ENCODE measurements around the gene SLC12A9.
"Not testable (repeated sequence)": the region's sequence is repeated elsewhere in the genome, so short reads cannot be mapped to it uniquely, and the experiment has no call there.

SLC12A9 gene

GRCh38 chr7:100852048-100852872 is at the start of gene SLC12A9:
TSS of gene SLC12A9 (plus strand) at chr7:100852713. CDS start at chr7:100854198, 1,485 bp downstream.
- FAIRE-seq: peak; percentile 57

DNA sequence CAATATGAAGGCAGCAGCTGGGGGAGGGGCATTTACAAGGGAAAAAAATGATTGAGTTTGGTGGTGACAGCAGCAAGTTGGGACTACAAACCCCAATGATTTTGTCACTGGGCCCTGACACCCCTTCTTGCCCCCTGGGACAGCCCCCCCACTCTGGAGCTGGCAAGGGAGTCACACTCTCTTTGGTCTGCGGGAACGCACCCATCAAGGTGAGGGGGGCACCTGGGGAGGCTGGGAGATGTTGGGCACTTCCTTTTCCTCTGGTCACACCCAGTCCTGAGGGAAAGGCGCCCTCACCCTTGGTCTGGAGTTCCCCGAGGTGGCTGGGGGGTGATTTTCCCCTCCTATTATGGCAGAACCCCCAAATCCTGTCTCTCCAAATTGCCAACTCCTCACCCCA is 49.6 kb upstream of the SLC12A9 start:
- no peak for FAIRE-seq

GRCh38 chr7:100803398-100804161 is 48.9 kb upstream of the SLC12A9 start:
- no peak for FAIRE-seq

- FAIRE-seq: no peak
Measured at GRCh38 chr7:100804681-100805431, 47.7 kb upstream of the SLC12A9 start.

- FAIRE-seq: no peak
Measured at GRCh38 chr7:100806276-100806675, 46.2 kb upstream of the SLC12A9 start.

GRCh38 chr7:100806883-100807282 is 45.6 kb upstream of the SLC12A9 start:
- not testable (repeated sequence) for FAIRE-seq

DNA sequence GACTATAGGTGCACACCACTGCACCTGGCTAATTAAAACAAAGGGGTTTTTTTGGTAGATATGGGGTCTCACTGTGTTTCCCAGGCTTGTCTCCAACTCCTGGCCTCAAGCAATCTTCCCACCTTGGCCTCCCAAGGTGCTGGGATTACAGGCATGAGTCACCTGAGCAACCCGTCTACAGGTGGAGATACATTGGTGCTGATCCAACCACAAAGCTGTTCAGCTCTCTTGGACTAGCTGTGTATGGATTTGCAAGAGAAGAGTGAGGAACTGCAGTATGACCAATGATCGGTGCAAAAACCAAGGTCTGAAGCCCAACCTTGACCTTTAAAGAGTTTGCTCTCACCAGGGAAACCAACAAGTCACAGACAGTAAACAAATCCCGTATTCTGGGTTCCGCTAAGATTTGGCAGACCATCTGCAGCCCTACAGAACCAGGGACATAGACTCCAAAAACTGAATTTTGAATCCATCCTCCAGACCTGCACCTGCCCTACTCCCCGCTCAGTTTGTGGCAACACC is 44.1 kb upstream of the SLC12A9 start:
- FAIRE-seq: no peak

DNA sequence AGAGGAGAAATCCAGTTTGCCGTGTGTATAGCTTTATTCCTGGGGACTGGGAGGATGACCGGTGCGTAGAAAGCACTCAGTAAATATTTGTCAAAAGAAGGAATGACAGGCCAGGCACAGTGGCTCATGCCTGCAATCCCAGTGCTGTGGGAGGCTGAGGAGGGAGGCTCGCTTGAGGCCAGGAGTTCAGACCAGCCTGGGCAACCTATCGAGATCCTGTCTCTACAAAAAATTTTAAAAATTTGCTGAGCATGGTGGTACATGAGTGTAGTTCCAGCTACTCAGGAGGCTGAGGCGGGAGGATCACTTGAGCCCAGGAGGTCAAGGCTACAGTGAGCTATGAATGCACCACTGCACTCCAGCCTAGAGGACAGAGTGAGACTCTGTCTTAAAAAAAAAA is 41.0 kb upstream of the SLC12A9 start:
- FAIRE-seq: no peak

- no peak for FAIRE-seq
Measured at GRCh38 chr7:100812729-100813128, 39.8 kb upstream of the SLC12A9 start.

DNA sequence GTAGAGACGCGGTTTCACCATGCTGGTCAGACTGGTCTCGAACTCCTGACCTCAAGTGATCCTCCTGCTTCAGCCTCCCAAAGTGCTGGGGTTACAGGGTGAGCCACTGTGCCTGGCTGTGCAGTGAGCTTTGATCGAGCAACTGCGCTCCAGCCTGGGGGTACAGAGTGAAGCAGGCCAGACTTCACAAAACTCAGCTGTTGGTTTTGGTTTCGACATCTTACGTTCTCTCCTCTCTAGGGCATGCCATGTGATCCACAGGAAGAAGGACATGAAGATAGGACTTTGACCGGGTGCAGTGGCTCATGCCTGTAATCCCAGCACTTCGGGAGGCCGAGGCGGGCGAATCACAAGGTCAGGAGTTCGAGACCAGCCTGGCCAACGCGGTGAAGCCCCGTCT is 36.0 kb upstream of the SLC12A9 start:
- FAIRE-seq: not testable (repeated sequence)

DNA sequence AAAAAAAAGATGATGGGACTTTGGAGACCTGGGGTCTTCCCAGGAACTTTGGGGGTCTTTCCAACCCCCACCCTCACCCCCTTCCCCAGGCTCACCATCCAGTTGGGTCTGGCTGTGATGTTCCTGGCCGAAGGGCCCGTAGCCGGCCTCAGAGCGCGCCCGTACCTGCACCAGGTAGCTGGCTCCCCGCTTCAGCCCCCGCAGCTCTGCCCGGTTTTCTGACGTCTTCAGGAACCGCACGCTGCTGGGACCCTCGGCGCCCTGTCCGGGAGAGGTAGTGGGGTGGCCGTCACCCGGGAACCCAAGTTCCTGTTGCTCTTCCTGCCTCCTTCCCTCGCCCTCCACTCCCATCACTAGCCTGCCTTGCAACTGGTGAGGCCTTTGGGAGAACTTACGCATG is 35.4 kb upstream of the SLC12A9 start:
- FAIRE-seq: no peak

DNA sequence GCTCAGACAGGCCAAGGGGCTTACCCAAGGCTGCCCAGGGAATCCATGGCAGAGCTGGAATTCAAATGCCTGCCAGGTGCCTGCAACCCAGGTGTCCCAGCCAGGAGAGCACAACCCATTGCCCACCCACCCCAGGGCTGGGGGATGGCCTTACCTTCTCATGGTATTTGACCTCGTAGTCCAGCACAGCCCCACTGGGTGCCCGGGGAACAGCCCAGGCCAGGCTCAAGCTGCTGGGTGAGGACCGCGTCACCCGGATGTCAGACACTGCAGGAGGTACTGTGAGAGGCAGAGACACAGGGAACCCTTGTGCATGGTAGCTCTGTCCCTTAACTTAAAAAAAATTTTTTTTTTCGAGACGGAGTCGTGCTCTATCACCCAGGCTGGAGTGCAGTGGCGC is 34.1 kb upstream of the SLC12A9 start:
- no peak for FAIRE-seq

DNA sequence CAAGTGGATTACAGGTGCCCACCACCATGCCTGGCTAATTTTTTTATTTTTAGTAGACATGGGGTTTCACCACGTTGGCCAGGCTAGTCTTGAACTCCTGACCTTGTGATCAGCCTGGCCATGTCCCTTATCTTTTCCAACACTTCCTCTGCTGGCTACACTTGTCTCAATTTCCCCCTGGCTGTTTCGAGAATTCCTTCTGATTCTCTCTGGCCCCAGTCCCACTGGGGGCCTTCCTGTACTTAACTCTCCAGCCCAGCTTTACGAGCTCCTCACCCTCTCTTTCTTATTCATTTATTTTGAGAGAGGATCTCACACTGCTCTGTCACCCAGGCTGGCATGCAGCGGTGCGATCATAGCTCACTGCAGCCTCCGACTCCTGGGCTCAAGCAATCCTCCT is 33.7 kb upstream of the SLC12A9 start:
- no peak for FAIRE-seq

DNA sequence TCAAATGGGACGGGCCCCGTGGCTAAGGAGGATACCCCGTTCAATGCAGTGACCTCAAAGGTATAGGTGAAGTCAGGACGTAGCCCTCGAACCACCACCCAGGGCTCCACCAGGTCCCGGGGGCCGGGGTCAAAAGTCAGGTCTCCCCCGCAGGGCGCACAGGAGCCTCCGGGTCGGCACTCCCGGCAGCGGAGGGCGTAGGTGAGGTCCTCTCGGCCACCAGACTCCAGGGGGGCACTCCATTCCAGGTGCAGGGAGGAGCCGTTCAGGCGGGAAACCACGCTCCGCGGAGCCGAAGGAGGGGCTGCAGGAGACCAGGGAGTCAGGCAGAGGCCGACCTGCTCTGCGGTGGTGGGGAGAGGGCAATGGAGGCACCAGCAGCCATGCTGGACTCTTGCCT is 32.9 kb upstream of the SLC12A9 start:
- no peak for FAIRE-seq

GRCh38 chr7:100822236-100823139 is 30.0 kb upstream of the SLC12A9 start:
- no peak for FAIRE-seq

- FAIRE-seq: no peak
Measured at GRCh38 chr7:100823140-100823525, 29.4 kb upstream of the SLC12A9 start.

- FAIRE-seq: no peak
Measured at GRCh38 chr7:100823534-100823933, 29.0 kb upstream of the SLC12A9 start.

GRCh38 chr7:100824499-100825214 is 27.9 kb upstream of the SLC12A9 start:
- no peak for FAIRE-seq

DNA sequence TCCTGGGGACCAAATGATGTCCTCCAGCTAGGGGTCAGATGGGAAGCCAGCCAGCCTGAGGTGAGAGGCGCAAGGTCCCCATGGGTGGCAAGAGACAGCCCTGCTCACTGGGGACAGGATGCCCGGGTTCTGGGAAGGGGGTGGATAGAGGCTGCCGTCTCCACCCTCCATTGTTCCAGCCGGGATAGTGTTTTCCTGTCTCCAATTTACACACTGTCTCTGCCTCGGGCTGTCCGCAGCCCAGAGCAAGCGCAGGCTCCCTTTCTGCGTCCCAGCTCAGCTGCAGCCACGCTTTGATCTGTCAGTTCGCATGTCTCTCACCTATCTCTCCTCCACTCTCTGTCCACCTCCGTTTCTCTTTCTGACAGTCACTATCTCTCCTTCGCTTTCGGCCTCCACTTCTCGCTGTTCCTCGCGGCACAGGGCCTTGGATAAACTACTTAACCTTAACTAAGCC is 27.3 kb upstream of the SLC12A9 start:
- FAIRE-seq: no peak

GRCh38 chr7:100825751-100826513 is 26.6 kb upstream of the SLC12A9 start:
- FAIRE-seq: no peak
